B cell (primary cell): ENCODE measurements around the gene PAF1. TPM values are rescaled to one million over a fixed set of nuclear protein-coding genes. Genes with fewer than 3 reads are reported as not detected.

Experiments used
- ATAC-seq: fragments of 200-7000 bp; cut with Tn5 transposase; one replicate; pipeline ENCODE4 v1.10.0; 2021; ENCODE audit warnings: low read depth, mild to moderate bottlenecking, moderate number of reproducible peaks, moderate library complexity
- CTCF ChIA-PET: fragments of 350-600 bp; sonication (Branson Sonifier 250); formaldehyde crosslinking; loops from one replicate; lab custom pipeline; 2021; ENCODE audit warnings: antibody characterized with exemption, inconsistent platforms; lab: Charles Lee
- POLR2A ChIA-PET: fragments of 350-600 bp; sonication (Branson Sonifier 250); formaldehyde crosslinking; loops from one replicate; lab custom pipeline; 2021; ENCODE audit warnings: antibody characterized with exemption; lab: Charles Lee
- DNase-seq: peaks from one replicate; pipeline ENCODE4 v3.0.0; 2013
- H2AFZ ChIP-seq: 2 replicates; pipeline ENCODE4 v1.6.1; 2012; ENCODE audit warnings: mild to moderate bottlenecking, low read depth, low read length; ENCODE audit not compliant: insufficient read depth, poor library complexity, severe bottlenecking
- H3K27ac ChIP-seq, 2 donors: 1 replicate in 1 of 2; 2 replicates in 1 of 2; pipeline ENCODE4 v1.5.1; 2012 to 2013; ENCODE audit warnings: low read length in 2 of 2, mild to moderate bottlenecking in 2 of 2, moderate library complexity in 1 of 2
- H3K27me3 ChIP-seq, 4 experiments: fragments of 200-600 bp in 1 of 4; sonication (generic) in 1 of 4; replicated peaks in 1 of 4; 1 replicate in 2 of 4; 2 replicates in 2 of 4; pipeline versions ENCODE4 v1.6.1 to v1.7.0; 2013 to 2016; ENCODE audit warnings: low read length in 3 of 4, mild to moderate bottlenecking in 2 of 4, mixed read lengths in 1 of 4, moderate library complexity in 1 of 4; ENCODE audit not compliant: insufficient read depth in 4 of 4, control insufficient read depth in 3 of 4; ENCODE audit errors: control extremely low read depth in 1 of 4
- H3K36me3 ChIP-seq, 2 experiments: replicated peaks in 1 of 2; 1 replicate in 1 of 2; 2 replicates in 1 of 2; pipeline versions ENCODE4 v1.6.1 to v1.7.1; 2013; ENCODE audit warnings: low read length in 1 of 2; ENCODE audit not compliant: insufficient read depth in 2 of 2, control insufficient read depth in 1 of 2; ENCODE audit errors: control extremely low read depth in 1 of 2, extremely low read depth in 1 of 2
- H3K4me1 ChIP-seq, 2 donors: fragments of 200-600 bp in 1 of 2; sonication (generic) in 1 of 2; 1 replicate in 1 of 2; 2 replicates in 1 of 2; pipeline versions ENCODE4 v1.5.1 to v1.6.1; 2013 to 2017; ENCODE audit warnings: low read length in 2 of 2; ENCODE audit not compliant: control insufficient read depth in 2 of 2, insufficient read depth in 2 of 2
- H3K4me2 ChIP-seq: replicated peaks from 2 replicates; pipeline ENCODE3; 2012; ENCODE audit warnings: mild to moderate bottlenecking, low read depth, low read length; ENCODE audit not compliant: poor library complexity, severe bottlenecking
- H3K4me3 ChIP-seq, 5 experiments: fragments of 200-600 bp in 1 of 5; sonication (generic) in 1 of 5; 1 replicate in 3 of 5; 2 replicates in 2 of 5; pipeline versions ENCODE4 v1.5.1 to v1.7.0; 2011 to 2016; ENCODE audit warnings: low read length in 4 of 5, mild to moderate bottlenecking in 4 of 5, low read depth in 2 of 5, control low read depth in 1 of 5, moderate library complexity in 1 of 5; ENCODE audit not compliant: insufficient read depth in 1 of 5; ENCODE audit errors: control extremely low read depth in 1 of 5, extremely low read depth in 1 of 5
- H3K79me2 ChIP-seq: fragments of 200-600 bp; sonication (generic); one replicate; pipeline ENCODE4 v1.6.0; 2016; ENCODE audit warnings: low read length; ENCODE audit not compliant: control insufficient read depth, insufficient read depth
- H3K9ac ChIP-seq: fragments of 200-600 bp; sonication (generic); 2 replicates; pipeline ENCODE4 v1.6.1; 2017; ENCODE audit warnings: mild to moderate bottlenecking, low read length, moderate library complexity
- H3K9me3 ChIP-seq, 3 donors: one replicate each; pipeline versions ENCODE4 v1.6.1 to v1.7.1; 2013; ENCODE audit warnings: low read length in 2 of 3; ENCODE audit not compliant: control insufficient read depth in 2 of 3, insufficient read depth in 1 of 3; ENCODE audit errors: control extremely low read depth in 1 of 3
- H4K20me1 ChIP-seq: 2 replicates; pipeline ENCODE4 v1.6.0; 2012; ENCODE audit warnings: mild to moderate bottlenecking, low read length; ENCODE audit not compliant: insufficient read depth, control insufficient read depth, poor library complexity, severe bottlenecking
- H3K27ac Mint-ChIP-seq: one replicate; pipeline ENCODE4 v1.8.0; 2021; ENCODE audit warnings: mixed read lengths
- H3K27me3 Mint-ChIP-seq: one replicate; pipeline ENCODE4 v1.8.0; 2021; ENCODE audit warnings: mixed read lengths
- H3K4me1 Mint-ChIP-seq: one replicate; pipeline ENCODE4 v1.8.0; 2021; ENCODE audit warnings: mixed read lengths
- H3K4me3 Mint-ChIP-seq: one replicate; pipeline ENCODE4 v1.8.0; 2021; ENCODE audit warnings: mixed read lengths
- H3K9me3 Mint-ChIP-seq: one replicate; pipeline ENCODE4 v1.8.0; 2022; ENCODE audit warnings: mixed read lengths; ENCODE audit not compliant: insufficient read depth
- CTCF ChIP-seq: fragments of 200-600 bp; IDR thresholded peaks from one replicate; pipeline ENCODE4 v1.8.0; 2022; ENCODE audit warnings: antibody characterized with exemption, mild to moderate bottlenecking
- EZH2 ChIP-seq: IDR thresholded peaks from 2 replicates; pipeline ENCODE4 v1.6.1; 2012; ENCODE audit warnings: borderline replicate concordance, low read depth, mild to moderate bottlenecking, moderate library complexity, low read length; ENCODE audit not compliant: insufficient read depth, poor library complexity, severe bottlenecking
- WGBS: methylation state at CpG from one replicate; pipeline ENCODE4 v1.1.5; 2013; ENCODE audit warnings: missing lambda C conversion rate; ENCODE audit not compliant: insufficient coverage; 5-methylcytosine and 5-hydroxymethylcytosine counted together
- intact Hi-C: fragments of 100-400 bp; cut with micrococcal nuclease; formaldehyde crosslinking; loops from one replicate; pipeline ENCODE4 v1.10.0; 2022
- polyA plus RNA-seq: library from polyadenylated mRNA; depleted of rRNA; stranded (reverse); fragments of >200 nt; gene quantifications from 2 replicates; pipeline ENCODE4 v1.2.3, GENCODE V29; 2012
- total RNA-seq, 2 donors: library from RNA; stranded (reverse); fragments of 120-200 nt in 1 of 2; gene quantifications; 1 replicate in 1 of 2; 2 replicates in 1 of 2; pipeline versions ENCODE4 v1.2.3 to v1.2.4, GENCODE V29; 2013 to 2022

Gene PAF1
- total and polyA plus RNA-seq, 2 donors (not counting 1 experiment from before 2014, with no cell fraction given): 59.9 to 387 TPM

DNA sequence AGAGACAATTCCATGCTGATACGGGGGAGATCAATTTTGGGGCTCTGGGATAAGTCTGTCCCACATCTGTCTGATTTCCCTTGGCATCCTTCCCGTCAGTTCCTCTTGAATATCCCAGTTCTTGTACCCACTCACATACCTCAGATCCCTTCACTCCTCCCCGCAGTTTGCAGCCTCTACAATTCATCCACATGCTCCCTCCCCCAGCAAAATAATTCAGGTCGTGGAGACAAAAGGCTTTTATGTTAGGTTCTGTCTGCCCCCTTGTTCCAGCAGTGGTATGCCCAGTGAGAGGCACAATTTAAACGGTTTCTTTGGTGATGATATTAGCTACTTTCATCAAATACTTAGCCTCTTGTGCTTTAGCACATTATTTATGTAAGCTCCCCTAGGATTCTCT lies 35.3 kb upstream of the PAF1 start:
- DNase-seq (peak; percentile 10), ATAC-seq (no peak)
- intact Hi-C loops: no loop called here
- H3K27me3 ChIP-seq: no peaks in the 10 kb centered on the region
- POLR2A ChIA-PET: interaction anchor here (1.2 kb wide), 1 partner anchor 9 kb away, joined by 6 read pairs; the partner anchor contains the start of gene RPS16
- H3K4me1 Mint-ChIP-seq: peaks cover 9% of the 10 kb centered on the region
- H3K27ac Mint-ChIP-seq: no peak overlapping the region
- H2AFZ ChIP-seq: no peak overlapping the region
- H4K20me1 ChIP-seq: no peaks in the 10 kb centered on the region
- H3K79me2 ChIP-seq: no peaks in the 10 kb centered on the region
- peaks cover 4 to 21% of the 10 kb centered on the region in 2 experiments for H3K36me3 ChIP-seq
- no peak overlapping the region for H3K4me2 ChIP-seq
- H3K4me1 ChIP-seq: peaks cover 0 to 6% of the 10 kb centered on the region in 2 donors
- H3K27ac ChIP-seq: no peak overlapping the region
- no peak overlapping the region for H3K4me3 Mint-ChIP-seq
- 100% methylated on average over 2 of the region's 5 CpGs for WGBS
- CTCF ChIA-PET: interaction anchor here (1.0 to 1.1 kb wide), 2 partner anchors 12 to 14 kb away, joined by 3 read pairs; partner anchors contain the start of gene PLEKHG2
- no peaks in the 10 kb centered on the region for H3K9me3 ChIP-seq
- no peaks in the 10 kb centered on the region for H3K9me3 Mint-ChIP-seq
- TF ChIP-seq EZH2: no peak
- no peak for TF ChIP-seq CTCF
- H3K27me3 Mint-ChIP-seq: no peaks in the 10 kb centered on the region
- no peak overlapping the region for H3K4me3 ChIP-seq
- no peak overlapping the region for H3K9ac ChIP-seq

DNA sequence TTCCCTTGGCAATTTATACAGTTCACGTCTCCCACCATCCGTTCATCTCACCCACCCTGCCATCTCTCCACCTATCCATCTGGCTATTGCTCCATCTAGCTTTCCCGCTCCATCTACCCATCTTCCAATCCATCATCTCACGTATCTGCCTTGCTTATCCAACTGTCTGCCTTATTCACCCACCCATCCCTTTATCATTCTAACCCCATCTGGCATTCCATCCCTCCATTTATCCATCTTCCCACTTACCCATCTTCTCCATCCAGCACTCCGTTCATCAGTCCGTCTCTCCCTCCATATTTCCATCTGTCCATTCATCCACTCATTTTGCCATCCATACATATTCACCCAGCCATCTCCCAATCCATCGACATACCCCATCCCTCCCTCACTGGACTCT lies 34.8 kb upstream of the PAF1 start:
- no peak for DNase-seq
- H3K9me3 ChIP-seq: no peaks in the 10 kb centered on the region
- H3K27me3 ChIP-seq: no peaks in the 10 kb centered on the region
- H3K4me2 ChIP-seq: no peak overlapping the region
- H3K36me3 ChIP-seq: peaks cover 3 to 20% of the 10 kb centered on the region in 2 experiments
- H4K20me1 ChIP-seq: no peaks in the 10 kb centered on the region
- H2AFZ ChIP-seq: no peak overlapping the region
- peaks cover 0 to 2% of the 10 kb centered on the region in 2 donors for H3K4me1 ChIP-seq
- intact Hi-C loops: no loop called here
- H3K27ac ChIP-seq: no peak overlapping the region
- Mint-ChIP-seq H3K4me3 (no peak overlapping the region), H3K4me1 (peaks cover 5% of the 10 kb centered on the region), H3K27ac (peak overlapping the region; percentile 10), H3K27me3 (no peaks in the 10 kb centered on the region), H3K9me3 (no peaks in the 10 kb centered on the region)
- no peak overlapping the region for H3K9ac ChIP-seq
- ChIA-PET POLR2A (interaction anchor here (1.2 kb wide), 1 partner anchor 10 kb away, joined by 6 read pairs; the partner anchor contains the start of gene RPS16), CTCF (interaction anchor here (1.1 kb wide), 1 partner anchor 14 kb away, joined by 3 read pairs; the partner anchor contains the start of gene PLEKHG2)
- ATAC-seq: no peak
- WGBS: 98% methylated on average over 7 of the region's 7 CpGs
- H3K4me3 ChIP-seq: no peak overlapping the region
- no peak for TF ChIP-seq CTCF
- no peak for TF ChIP-seq EZH2
- H3K79me2 ChIP-seq: no peaks in the 10 kb centered on the region
